ENCODE data around the gene ATP6AP2.
"Not testable (repeated sequence)": the region's sequence is repeated elsewhere in the genome, so short reads cannot be mapped to it uniquely, and the experiment has no call there.

The ATP6AP2 gene

GRCh38 chrX:40573763-40574162, 7.0 kb upstream of the ATP6AP2 start:
- H3K4me3 ChIP-seq: no peak overlapping the region
- DNase-seq (ENCODE audit: low spot score): no peak
- H3K27ac ChIP-seq: no peak overlapping the region
- no peak for TF ChIP-seq CTCF (IDR thresholded peaks at IDR 0.05)

GRCh38 chrX:40575411-40575810, 5.4 kb upstream of the ATP6AP2 start:
- H3K4me3 ChIP-seq; DNase-seq (ENCODE audit: low spot score); H3K27ac ChIP-seq: not testable (repeated sequence)

GRCh38 chrX:40576291-40576690, 4.5 kb upstream of the ATP6AP2 start:
- no peak for DNase-seq (ENCODE audit: low spot score)
- no peak for TF ChIP-seq CTCF (IDR thresholded peaks at IDR 0.05)
- Histone ChIP-seq H3K27ac (no peak overlapping the region), H3K4me3 (no peak overlapping the region)

- TF ChIP-seq CTCF (IDR thresholded peaks at IDR 0.05): no peak
- no peak for DNase-seq (ENCODE audit: low spot score)
- no peak overlapping the region for H3K27ac ChIP-seq
These were observed 2.6 kb upstream of the ATP6AP2 start for GRCh38 chrX:40578039-40578695.

GRCh38 chrX:40579141-40579540, 1.6 kb upstream of the ATP6AP2 start:
- DNase-seq (ENCODE audit: low spot score): no peak
- H3K27ac ChIP-seq: peak overlapping the region in 1 of 2 donors; percentile 22
- H3K4me3 ChIP-seq: no peak overlapping the region
- no peak for TF ChIP-seq CTCF (IDR thresholded peaks at IDR 0.05)

More at GRCh38 chrX:40578039-40578695, 2.6 kb upstream of the ATP6AP2 start:
- no peak overlapping the region for H3K4me3 ChIP-seq

- H3K4me3 ChIP-seq: peak overlapping the region; percentile 85
- H3K27ac ChIP-seq: peak overlapping the region; percentile 65 to 96
- no peak for TF ChIP-seq CTCF (IDR thresholded peaks at IDR 0.05)
- no peak for DNase-seq (ENCODE audit: low spot score)
These were observed 752 bp upstream of the ATP6AP2 start for GRCh38 chrX:40579900-40580536.

- Histone ChIP-seq H3K27ac (peak overlapping the region; percentile 63 to 96), H3K4me3 (peak overlapping the region; percentile 85)
- no peak for TF ChIP-seq CTCF (IDR thresholded peaks at IDR 0.05)
- DNase-seq (ENCODE audit: low spot score): no peak
These were observed 658 bp downstream of the ATP6AP2 start for GRCh38 chrX:40581336-40581920.

GRCh38 chrX:40582178-40582577, 1.4 kb downstream of the ATP6AP2 start:
- DNase-seq (ENCODE audit: low spot score); H3K27ac ChIP-seq: not testable (repeated sequence)
- H3K4me3 ChIP-seq: peak overlapping the region; percentile 85
